Panc1 (cell line): ENCODE measurements around the gene IRX3. TPM values are rescaled to one million over a fixed set of nuclear protein-coding genes. Genes with fewer than 3 reads are reported as not detected.

Experiments
- ATAC-seq: fragments of 200-7000 bp; cut with Tn5 transposase; 2 replicates; pipeline ENCODE4 v1.9.1; 2020; ENCODE audit warnings: mild to moderate bottlenecking, moderate library complexity
- BruUV-seq: library from RNA; stranded (reverse); fragments of 400-500 nt; replicated peaks from 2 replicates; lab custom pipeline; 2021; lab: Mats Ljungman, UMichigan
- CTCF ChIA-PET: fragments of 300-600 bp; sonication (Branson Sonifier 250); formaldehyde crosslinking; loops from one replicate; lab custom pipeline; 2022; ENCODE audit warnings: antibody characterized with exemption; lab: Charles Lee
- POLR2A ChIA-PET: fragments of 300-600 bp; sonication (Branson Sonifier 250); formaldehyde crosslinking; loops from one replicate; lab custom pipeline; 2022; ENCODE audit warnings: antibody characterized with exemption; lab: Charles Lee
- DNase-seq: peaks from one replicate; pipeline ENCODE4 v3.0.0-alpha.2; 2010; ENCODE audit warnings: low read depth, low spot score
- H3K27ac ChIP-seq: 2 replicates; pipeline ENCODE4 v1.5.1; 2011; ENCODE audit warnings: mild to moderate bottlenecking, low read length, inconsistent platforms
- H3K27me3 ChIP-seq: fragments of 200-500 bp; sonication (Bioruptor generic); 2 replicates; pipeline ENCODE4 v1.6.0; 2014; ENCODE audit warnings: low read length, inconsistent platforms; ENCODE audit not compliant: control insufficient read depth, insufficient read depth
- H3K36me3 ChIP-seq: fragments of 200-500 bp; sonication (Bioruptor generic); 2 replicates; pipeline ENCODE4 v1.5.1; 2014; ENCODE audit warnings: inconsistent platforms, mild to moderate bottlenecking, low read length, moderate library complexity; ENCODE audit not compliant: control insufficient read depth, insufficient read depth
- H3K4me1 ChIP-seq: 2 replicates; pipeline ENCODE4 v1.5.1; 2011; ENCODE audit warnings: inconsistent platforms, mild to moderate bottlenecking, low read length, moderate library complexity; ENCODE audit not compliant: control insufficient read depth, insufficient read depth
- H3K4me3 ChIP-seq, 2 experiments: 2 replicates each; pipeline ENCODE4 v1.5.1; 2011 to 2012; ENCODE audit warnings: low read depth in 2 of 2, low read length in 2 of 2, mild to moderate bottlenecking in 2 of 2, inconsistent platforms in 1 of 2, moderate library complexity in 1 of 2
- H3K9me3 ChIP-seq: fragments of 200-500 bp; sonication (Bioruptor generic); 2 replicates; pipeline ENCODE4 v1.5.1; 2014; ENCODE audit warnings: low read depth, mild to moderate bottlenecking, inconsistent platforms, low read length, moderate library complexity; ENCODE audit not compliant: control insufficient read depth, insufficient read depth
- POLR2AphosphoS5 ChIP-seq: IDR thresholded peaks from 2 replicates; pipeline ENCODE4 v1.6.1; 2012; ENCODE audit warnings: mild to moderate bottlenecking, low read depth, low read length, moderate library complexity
- SIN3A ChIP-seq: IDR thresholded peaks from 2 replicates; pipeline ENCODE4 v1.6.1; 2012; ENCODE audit warnings: low read depth, mild to moderate bottlenecking, low read length, moderate library complexity, borderline replicate concordance; ENCODE audit not compliant: insufficient read depth
- TCF7L2 ChIP-seq: IDR thresholded peaks from 2 replicates; pipeline ENCODE4 v1.6.1; 2011; ENCODE audit warnings: mild to moderate bottlenecking, low read depth, low read length, inconsistent platforms
- in situ Hi-C: cut with HindIII; loops from 2 replicates; pipeline ENCODE4 v1.10.0; 2016; ENCODE audit warnings: low sequenced_read_pairs, low pct_unique_long_range_greater_than_20kb
- intact Hi-C: fragments of 100-400 bp; cut with micrococcal nuclease; formaldehyde crosslinking; loops from one replicate; pipeline ENCODE4 v1.10.0; 2022; ENCODE audit not compliant: unreplicated experiment
- total RNA-seq: library from RNA; stranded (reverse); gene quantifications from one replicate; pipeline ENCODE4 v1.2.1, GENCODE V29; 2021; ENCODE audit not compliant: unreplicated experiment
- TF ChIP-seq, protein P1 (sequence below): fragments of 450-650 bp; IDR thresholded peaks from 2 replicates; pipeline ENCODE4 v1.5.1; 2017; ENCODE audit warnings: mild to moderate bottlenecking
- TF ChIP-seq, protein P2 (sequence below), 2 experiments: IDR thresholded peaks; 2 replicates each; pipeline ENCODE4 v1.6.1; 2011 to 2012; ENCODE audit warnings: low read depth in 2 of 2, control low read depth in 1 of 2, low read length in 1 of 2, mild to moderate bottlenecking in 1 of 2, moderate library complexity in 1 of 2; ENCODE audit not compliant: insufficient read depth in 1 of 2

Gene IRX3
- total RNA-seq, 1 experiment from 2014 or later = 7.0 TPM

DNA sequence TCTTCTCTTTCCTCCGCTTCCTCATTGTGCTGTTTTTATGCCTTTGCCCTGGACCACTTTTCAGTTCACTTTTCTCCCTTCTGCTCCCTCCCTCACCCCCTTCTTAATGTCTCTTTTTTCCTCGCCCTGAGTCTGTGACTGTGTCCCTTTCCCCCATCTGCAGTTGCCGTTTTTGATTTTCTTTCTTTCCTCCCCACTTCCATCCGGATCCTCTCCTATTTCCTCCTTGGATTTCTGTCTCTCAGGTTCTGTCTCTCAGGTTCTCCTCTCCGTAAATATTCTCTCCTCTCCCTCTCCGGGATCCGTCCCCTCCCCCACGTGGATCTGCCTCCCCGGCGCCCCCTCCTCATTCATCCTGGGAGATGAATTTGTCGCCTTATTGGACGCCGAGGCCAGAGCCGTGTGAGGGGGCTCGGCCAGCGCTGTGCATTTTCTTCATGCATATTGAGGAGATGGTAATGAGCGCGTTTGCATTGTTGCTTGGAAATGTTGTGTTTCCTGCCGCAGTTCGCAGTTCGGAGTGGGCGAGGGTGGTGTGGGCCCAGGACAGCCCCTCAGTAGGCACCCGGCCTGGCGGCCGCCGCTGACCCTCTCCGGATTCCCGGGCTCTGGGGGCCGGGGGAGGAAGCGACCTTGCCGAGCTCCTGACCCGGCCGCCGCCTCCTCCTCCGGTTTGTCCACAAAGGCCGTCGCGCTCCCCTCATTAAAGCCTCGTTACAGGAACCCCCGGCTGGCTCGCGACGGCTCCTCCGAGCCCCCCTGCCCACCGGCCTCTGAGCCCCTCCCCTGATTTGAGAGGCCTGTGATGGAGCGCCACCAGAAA is 4.5 kb upstream of the IRX3 start:
- BruUV-seq = no TSS peak
- no peaks in the 10 kb centered on the region for H3K27me3 ChIP-seq
- intact Hi-C loops = no loop called here
- ChIA-PET CTCF (no interaction called here), POLR2A (no interaction called here)
- no peaks in the 10 kb centered on the region for H3K36me3 ChIP-seq
- H3K27ac ChIP-seq = no peak overlapping the region
- no peak for DNase-seq
- in situ Hi-C loops = no loop called here
- no peak overlapping the region for H3K4me3 ChIP-seq
- TF ChIP-seq SIN3A = no peak
- TF ChIP-seq, protein P1, sequence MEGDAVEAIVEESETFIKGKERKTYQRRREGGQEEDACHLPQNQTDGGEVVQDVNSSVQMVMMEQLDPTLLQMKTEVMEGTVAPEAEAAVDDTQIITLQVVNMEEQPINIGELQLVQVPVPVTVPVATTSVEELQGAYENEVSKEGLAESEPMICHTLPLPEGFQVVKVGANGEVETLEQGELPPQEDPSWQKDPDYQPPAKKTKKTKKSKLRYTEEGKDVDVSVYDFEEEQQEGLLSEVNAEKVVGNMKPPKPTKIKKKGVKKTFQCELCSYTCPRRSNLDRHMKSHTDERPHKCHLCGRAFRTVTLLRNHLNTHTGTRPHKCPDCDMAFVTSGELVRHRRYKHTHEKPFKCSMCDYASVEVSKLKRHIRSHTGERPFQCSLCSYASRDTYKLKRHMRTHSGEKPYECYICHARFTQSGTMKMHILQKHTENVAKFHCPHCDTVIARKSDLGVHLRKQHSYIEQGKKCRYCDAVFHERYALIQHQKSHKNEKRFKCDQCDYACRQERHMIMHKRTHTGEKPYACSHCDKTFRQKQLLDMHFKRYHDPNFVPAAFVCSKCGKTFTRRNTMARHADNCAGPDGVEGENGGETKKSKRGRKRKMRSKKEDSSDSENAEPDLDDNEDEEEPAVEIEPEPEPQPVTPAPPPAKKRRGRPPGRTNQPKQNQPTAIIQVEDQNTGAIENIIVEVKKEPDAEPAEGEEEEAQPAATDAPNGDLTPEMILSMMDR = no peak
- no peaks in the 10 kb centered on the region; the same call in 1 of the 2 replicates for H3K4me1 ChIP-seq
- ATAC-seq = no peak
- H3K9me3 ChIP-seq = no peaks in the 10 kb centered on the region

DNA sequence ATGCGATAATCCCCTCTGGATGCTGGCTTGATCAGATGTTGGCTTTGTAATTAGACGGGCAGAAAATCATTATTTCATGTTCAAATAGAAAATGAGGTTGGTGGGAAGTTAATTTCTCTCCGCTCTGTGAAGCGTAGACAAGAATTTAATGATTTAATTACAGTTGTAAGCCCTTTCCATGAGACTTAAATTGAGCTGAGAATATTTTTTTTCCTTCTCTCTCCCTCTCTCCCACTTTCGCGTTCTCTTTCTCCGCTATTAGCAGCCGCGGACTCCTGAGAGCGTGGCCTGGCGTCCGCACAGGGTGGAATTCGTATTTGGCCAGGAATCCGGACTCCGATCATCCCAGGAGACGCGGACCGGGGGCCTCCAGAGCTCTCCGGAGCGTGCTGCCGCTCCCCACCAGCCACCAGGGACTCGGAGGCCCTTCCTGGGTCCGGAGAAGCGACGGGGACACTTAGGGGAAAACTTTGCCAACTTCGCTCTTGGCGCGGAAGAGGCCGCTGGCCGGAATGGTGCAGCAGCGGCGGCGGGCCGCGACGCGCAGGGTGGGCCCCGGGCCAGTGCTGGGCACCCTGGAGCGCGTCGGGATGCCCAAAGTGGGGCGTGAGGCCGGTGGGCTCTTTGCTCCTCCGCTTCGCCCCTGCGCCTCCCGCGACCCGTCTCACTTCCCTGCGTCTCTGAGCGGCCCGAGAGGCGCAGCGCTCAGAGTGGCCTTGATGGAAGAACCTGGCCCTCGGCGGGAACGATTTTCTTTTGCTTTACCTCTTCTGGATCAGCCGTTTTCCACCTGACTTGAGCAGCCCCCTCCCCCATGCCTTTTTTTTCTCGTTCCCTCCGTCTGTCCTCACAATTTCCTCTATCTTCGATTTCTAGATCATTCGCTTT is 3.6 kb upstream of the IRX3 start:
- POLR2A ChIA-PET = no interaction called here
- Histone ChIP-seq H3K4me3 (no peak overlapping the region), H3K27me3 (no peaks in the 10 kb centered on the region), H3K36me3 (no peaks in the 10 kb centered on the region), H3K9me3 (no peaks in the 10 kb centered on the region), H3K27ac (no peak overlapping the region), H3K4me1 (no peaks in the 10 kb centered on the region; the same call in 1 of the 2 replicates)
- no TSS peak for BruUV-seq
- intact Hi-C loops (loop anchor here (10.0 kb wide), 2 partner anchors 165 to 515 kb away; no protein-coding TSS in a partner anchor), in situ Hi-C loops (no loop called here)
- CTCF ChIA-PET = no interaction called here
- no peak for DNase-seq
- ATAC-seq = no peak
- no peak for TF ChIP-seq TCF7L2
- TF ChIP-seq POLR2AphosphoS5 = no peak
- TF ChIP-seq, protein P1 = no peak
- TF ChIP-seq SIN3A = no peak
- TF ChIP-seq, protein P2, sequence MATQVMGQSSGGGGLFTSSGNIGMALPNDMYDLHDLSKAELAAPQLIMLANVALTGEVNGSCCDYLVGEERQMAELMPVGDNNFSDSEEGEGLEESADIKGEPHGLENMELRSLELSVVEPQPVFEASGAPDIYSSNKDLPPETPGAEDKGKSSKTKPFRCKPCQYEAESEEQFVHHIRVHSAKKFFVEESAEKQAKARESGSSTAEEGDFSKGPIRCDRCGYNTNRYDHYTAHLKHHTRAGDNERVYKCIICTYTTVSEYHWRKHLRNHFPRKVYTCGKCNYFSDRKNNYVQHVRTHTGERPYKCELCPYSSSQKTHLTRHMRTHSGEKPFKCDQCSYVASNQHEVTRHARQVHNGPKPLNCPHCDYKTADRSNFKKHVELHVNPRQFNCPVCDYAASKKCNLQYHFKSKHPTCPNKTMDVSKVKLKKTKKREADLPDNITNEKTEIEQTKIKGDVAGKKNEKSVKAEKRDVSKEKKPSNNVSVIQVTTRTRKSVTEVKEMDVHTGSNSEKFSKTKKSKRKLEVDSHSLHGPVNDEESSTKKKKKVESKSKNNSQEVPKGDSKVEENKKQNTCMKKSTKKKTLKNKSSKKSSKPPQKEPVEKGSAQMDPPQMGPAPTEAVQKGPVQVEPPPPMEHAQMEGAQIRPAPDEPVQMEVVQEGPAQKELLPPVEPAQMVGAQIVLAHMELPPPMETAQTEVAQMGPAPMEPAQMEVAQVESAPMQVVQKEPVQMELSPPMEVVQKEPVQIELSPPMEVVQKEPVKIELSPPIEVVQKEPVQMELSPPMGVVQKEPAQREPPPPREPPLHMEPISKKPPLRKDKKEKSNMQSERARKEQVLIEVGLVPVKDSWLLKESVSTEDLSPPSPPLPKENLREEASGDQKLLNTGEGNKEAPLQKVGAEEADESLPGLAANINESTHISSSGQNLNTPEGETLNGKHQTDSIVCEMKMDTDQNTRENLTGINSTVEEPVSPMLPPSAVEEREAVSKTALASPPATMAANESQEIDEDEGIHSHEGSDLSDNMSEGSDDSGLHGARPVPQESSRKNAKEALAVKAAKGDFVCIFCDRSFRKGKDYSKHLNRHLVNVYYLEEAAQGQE (IDR thresholded peaks at IDR 0.05; ENCODE audit: insufficient read depth in 1 of 2, low read depth in 2 of 2, low read length in 1 of 2) = no peak
